ENCODE measurements around the gene TBX15. TPM values are rescaled to one million over a fixed set of nuclear protein-coding genes. Genes with fewer than 3 reads are reported as not detected.

The TBX15 gene
- total and polyA plus RNA-seq, 2 experiments from 2014 or later: not detected

- TF ChIP-seq CTCF (IDR thresholded peaks at IDR 0.05; ENCODE audit: low read depth, low read length): no peak
- Histone ChIP-seq H3K4me1 (ENCODE audit: low read depth) (no peaks in the 10 kb centered on the region), H3K27ac (no peak overlapping the region), H3K4me3 (no peak overlapping the region), H3K36me3 (no peaks in the 10 kb centered on the region), H3K9me3 (ENCODE audit: low read depth) (no peaks in the 10 kb centered on the region), H3K27me3 (no peaks in the 10 kb centered on the region)
- no peak for DNase-seq (ENCODE audit: low read depth in 1 of 2, low spot score in 1 of 2)
Measured at GRCh38 chr1:118861216-118861615, 126.9 kb downstream of the TBX15 start.

- Histone ChIP-seq H3K36me3 (no peaks in the 10 kb centered on the region), H3K4me1 (ENCODE audit: low read depth) (no peaks in the 10 kb centered on the region), H3K4me3 (no peak overlapping the region), H3K27me3 (no peaks in the 10 kb centered on the region), H3K27ac (no peak overlapping the region), H3K9me3 (ENCODE audit: low read depth) (no peaks in the 10 kb centered on the region)
- no peak for TF ChIP-seq CTCF (IDR thresholded peaks at IDR 0.05; ENCODE audit: low read depth, low read length)
- no peak for DNase-seq (ENCODE audit: low read depth in 1 of 2, low spot score in 1 of 2)
Measured at GRCh38 chr1:118859999-118860398, 128.1 kb downstream of the TBX15 start.

- H3K4me3 ChIP-seq: no peak overlapping the region
- DNase-seq (ENCODE audit: low read depth in 1 of 2, low spot score in 1 of 2): no peak
- H3K27ac ChIP-seq: no peak overlapping the region
- TF ChIP-seq CTCF (IDR thresholded peaks at IDR 0.05; ENCODE audit: low read depth, low read length): no peak
- H3K27me3 ChIP-seq: no peaks in the 10 kb centered on the region
- no peaks in the 10 kb centered on the region for H3K4me1 ChIP-seq (ENCODE audit: low read depth)
- no peaks in the 10 kb centered on the region for H3K36me3 ChIP-seq
- H3K9me3 ChIP-seq (ENCODE audit: low read depth): no peaks in the 10 kb centered on the region
Measured at GRCh38 chr1:118846443-118846842, 141.7 kb downstream of the TBX15 start.

GRCh38 chr1:118842452-118843201 is 145.5 kb downstream of the TBX15 start:
- no peaks in the 10 kb centered on the region for H3K9me3 ChIP-seq (ENCODE audit: low read depth)
- no peaks in the 10 kb centered on the region for H3K27me3 ChIP-seq
- H3K4me3 ChIP-seq: no peak overlapping the region
- H3K27ac ChIP-seq: no peak overlapping the region
- peak in 1 of 2 donors; percentile 7 for DNase-seq (ENCODE audit: low read depth in 1 of 2, low spot score in 1 of 2)
- H3K36me3 ChIP-seq: no peaks in the 10 kb centered on the region
- no peaks in the 10 kb centered on the region for H3K4me1 ChIP-seq (ENCODE audit: low read depth)
- no peak for TF ChIP-seq CTCF (IDR thresholded peaks at IDR 0.05; ENCODE audit: low read depth, low read length)

GRCh38 chr1:118841521-118841920 is 146.6 kb downstream of the TBX15 start:
- H3K36me3 ChIP-seq: no peaks in the 10 kb centered on the region
- no peak overlapping the region for H3K27ac ChIP-seq
- H3K9me3 ChIP-seq (ENCODE audit: low read depth): no peaks in the 10 kb centered on the region
- DNase-seq (ENCODE audit: low read depth in 1 of 2, low spot score in 1 of 2): no peak
- no peak overlapping the region for H3K4me3 ChIP-seq
- no peaks in the 10 kb centered on the region for H3K4me1 ChIP-seq (ENCODE audit: low read depth)
- no peaks in the 10 kb centered on the region for H3K27me3 ChIP-seq
- no peak for TF ChIP-seq CTCF (IDR thresholded peaks at IDR 0.05; ENCODE audit: low read depth, low read length)

Other genes starting within 250 kb of the TBX15 start
- 9.9 and 13.1 TPM in 2 replicates for gene WARS2, start 152.3 kb upstream of the TBX15 start, total RNA-seq
- 10.9 and 11.4 TPM in 2 replicates for gene WARS2, start 152.3 kb upstream of the TBX15 start, polyA plus RNA-seq